Measurements from ENCODE around the gene BRI3. TPM values are rescaled to one million over a fixed set of nuclear protein-coding genes. Genes with fewer than 3 reads are reported as not detected.
A peak's percentile ranks its signal among the peaks of the same experiment; 100 is the strongest.

BRI3 gene
- total RNA-seq, 1 experiment from 2014 or later = 154 TPM

DNA sequence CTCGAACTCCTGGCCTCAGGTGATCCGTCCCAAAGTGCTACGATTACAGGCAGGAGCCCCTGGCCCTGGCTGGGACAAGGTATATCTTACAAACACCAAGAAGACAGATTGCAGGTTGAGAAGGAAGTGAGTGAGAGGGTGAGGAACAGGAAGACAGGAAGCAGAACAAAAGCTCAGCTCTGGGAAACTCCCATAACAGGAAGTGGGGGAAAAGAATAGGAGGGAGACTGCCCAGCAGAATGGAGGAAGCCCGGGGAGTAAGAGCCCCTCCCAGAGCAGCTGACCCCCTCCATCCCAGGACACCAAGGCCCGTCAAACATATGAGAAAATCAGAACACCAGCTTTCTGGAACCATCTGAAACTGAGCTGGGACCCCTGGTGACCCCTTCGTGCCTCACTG is 32.4 kb upstream of the BRI3 start:
- Mint-ChIP-seq H3K9me3 (ENCODE audit: unreplicated experiment) (no peaks in the 10 kb centered on the region), H3K27me3 (ENCODE audit: insufficient read depth, unreplicated experiment) (no peaks in the 10 kb centered on the region), H3K4me3 (ENCODE audit: unreplicated experiment) (no peak overlapping the region), H3K27ac (ENCODE audit: low read depth, unreplicated experiment) (no peak overlapping the region), H3K4me1 (ENCODE audit: insufficient read depth, unreplicated experiment) (peaks cover 5% of the 10 kb centered on the region), H3K36me3 (ENCODE audit: insufficient read depth, unreplicated experiment) (peaks cover 5% of the 10 kb centered on the region)
- ChIA-PET CTCF (interaction anchor here (0.5 to 1.0 kb wide), 3 partner anchors 8 to 207 kb away, joined by 3 read pairs; no protein-coding TSS in a partner anchor), POLR2A (no interaction called here)
- DNase-seq (ENCODE audit: unreplicated experiment) = no peak
- TF ChIP-seq, protein P1, sequence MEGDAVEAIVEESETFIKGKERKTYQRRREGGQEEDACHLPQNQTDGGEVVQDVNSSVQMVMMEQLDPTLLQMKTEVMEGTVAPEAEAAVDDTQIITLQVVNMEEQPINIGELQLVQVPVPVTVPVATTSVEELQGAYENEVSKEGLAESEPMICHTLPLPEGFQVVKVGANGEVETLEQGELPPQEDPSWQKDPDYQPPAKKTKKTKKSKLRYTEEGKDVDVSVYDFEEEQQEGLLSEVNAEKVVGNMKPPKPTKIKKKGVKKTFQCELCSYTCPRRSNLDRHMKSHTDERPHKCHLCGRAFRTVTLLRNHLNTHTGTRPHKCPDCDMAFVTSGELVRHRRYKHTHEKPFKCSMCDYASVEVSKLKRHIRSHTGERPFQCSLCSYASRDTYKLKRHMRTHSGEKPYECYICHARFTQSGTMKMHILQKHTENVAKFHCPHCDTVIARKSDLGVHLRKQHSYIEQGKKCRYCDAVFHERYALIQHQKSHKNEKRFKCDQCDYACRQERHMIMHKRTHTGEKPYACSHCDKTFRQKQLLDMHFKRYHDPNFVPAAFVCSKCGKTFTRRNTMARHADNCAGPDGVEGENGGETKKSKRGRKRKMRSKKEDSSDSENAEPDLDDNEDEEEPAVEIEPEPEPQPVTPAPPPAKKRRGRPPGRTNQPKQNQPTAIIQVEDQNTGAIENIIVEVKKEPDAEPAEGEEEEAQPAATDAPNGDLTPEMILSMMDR (IDR thresholded peaks at IDR 0.05; ENCODE audit: unreplicated experiment) = no peak
- intact Hi-C loops (cut with micrococcal nuclease) = no loop called here
- no TSS peak for BruUV-seq (replicated peaks)

DNA sequence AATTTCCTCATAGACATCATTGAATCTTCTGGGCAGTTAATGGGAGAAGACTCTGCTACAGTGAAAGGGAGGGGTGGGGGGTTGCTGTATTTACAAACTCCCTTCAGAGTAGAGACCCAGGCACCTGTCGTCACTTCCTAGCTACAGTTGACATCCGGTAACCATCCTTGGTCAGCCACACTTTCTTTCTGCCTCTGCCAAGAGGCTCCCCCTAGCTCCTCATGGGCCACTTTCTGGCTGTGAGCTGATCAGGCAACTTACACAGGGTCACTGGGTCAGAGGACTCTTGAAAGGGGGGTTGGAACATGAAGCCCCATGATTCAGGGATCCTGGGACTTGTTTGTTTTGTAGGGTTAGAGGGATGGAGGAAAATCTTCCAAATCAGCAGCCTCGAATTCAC is 30.7 kb upstream of the BRI3 start:
- intact Hi-C loops (cut with micrococcal nuclease) = no loop called here
- CTCF ChIA-PET = interaction anchor here (0.7 to 1.9 kb wide), 5 partner anchors 9 to 592 kb away, joined by 3 to 6 read pairs (median 3); no protein-coding TSS in a partner anchor
- Mint-ChIP-seq H3K27ac (ENCODE audit: low read depth, unreplicated experiment) (no peak overlapping the region), H3K36me3 (ENCODE audit: insufficient read depth, unreplicated experiment) (peaks cover 5% of the 10 kb centered on the region), H3K4me1 (ENCODE audit: insufficient read depth, unreplicated experiment) (peaks cover 5% of the 10 kb centered on the region), H3K27me3 (ENCODE audit: insufficient read depth, unreplicated experiment) (no peaks in the 10 kb centered on the region), H3K4me3 (ENCODE audit: unreplicated experiment) (peak overlapping the region; percentile 100), H3K9me3 (ENCODE audit: unreplicated experiment) (no peaks in the 10 kb centered on the region)
- no peak for DNase-seq (ENCODE audit: unreplicated experiment)
- TF ChIP-seq, protein P1 (IDR thresholded peaks at IDR 0.05; ENCODE audit: unreplicated experiment) = no peak
- BruUV-seq (replicated peaks) = TSS peak; percentile 62
- POLR2A ChIA-PET = interaction anchor here (0.7 to 3.5 kb wide), 8 partner anchors 11 to 82 kb away, joined by 3 to 16 read pairs (median 4); no protein-coding TSS in a partner anchor

DNA sequence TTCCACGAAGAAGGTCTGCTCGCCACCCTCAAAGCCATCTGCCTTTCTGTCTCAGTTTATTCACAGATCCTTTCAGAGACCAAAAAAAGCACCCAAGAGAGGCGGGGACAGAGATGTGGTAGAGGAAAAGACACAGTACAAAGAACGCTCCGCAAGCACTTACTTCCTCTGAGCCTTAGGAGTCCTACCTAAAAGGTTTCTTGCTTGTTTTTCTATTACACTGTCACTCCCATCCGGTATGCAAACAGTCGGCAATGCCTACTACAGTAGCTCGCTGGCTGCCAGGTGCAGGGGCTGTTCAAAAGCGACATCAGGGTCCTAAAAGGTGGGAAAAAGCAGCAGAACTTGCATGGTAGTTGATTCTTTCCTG is 30.3 kb upstream of the BRI3 start:
- POLR2A ChIA-PET = interaction anchor here (0.6 to 3.5 kb wide), 8 partner anchors 11 to 656 kb away, joined by 3 to 16 read pairs (median 4); no protein-coding TSS in a partner anchor
- TF ChIP-seq, protein P1 (IDR thresholded peaks at IDR 0.05; ENCODE audit: unreplicated experiment) = no peak
- Mint-ChIP-seq H3K27ac (ENCODE audit: low read depth, unreplicated experiment) (no peak overlapping the region), H3K27me3 (ENCODE audit: insufficient read depth, unreplicated experiment) (no peaks in the 10 kb centered on the region), H3K4me3 (ENCODE audit: unreplicated experiment) (peak overlapping the region; percentile 100), H3K4me1 (ENCODE audit: insufficient read depth, unreplicated experiment) (peaks cover 5% of the 10 kb centered on the region), H3K9me3 (ENCODE audit: unreplicated experiment) (no peaks in the 10 kb centered on the region), H3K36me3 (ENCODE audit: insufficient read depth, unreplicated experiment) (peaks cover 6% of the 10 kb centered on the region)
- CTCF ChIA-PET = interaction anchor here (0.7 to 1.9 kb wide), 5 partner anchors 8 to 592 kb away, joined by 3 to 6 read pairs (median 3); no protein-coding TSS in a partner anchor
- no peak for DNase-seq (ENCODE audit: unreplicated experiment)
- BruUV-seq (replicated peaks) = no TSS peak
- intact Hi-C loops (cut with micrococcal nuclease) = no loop called here

DNA sequence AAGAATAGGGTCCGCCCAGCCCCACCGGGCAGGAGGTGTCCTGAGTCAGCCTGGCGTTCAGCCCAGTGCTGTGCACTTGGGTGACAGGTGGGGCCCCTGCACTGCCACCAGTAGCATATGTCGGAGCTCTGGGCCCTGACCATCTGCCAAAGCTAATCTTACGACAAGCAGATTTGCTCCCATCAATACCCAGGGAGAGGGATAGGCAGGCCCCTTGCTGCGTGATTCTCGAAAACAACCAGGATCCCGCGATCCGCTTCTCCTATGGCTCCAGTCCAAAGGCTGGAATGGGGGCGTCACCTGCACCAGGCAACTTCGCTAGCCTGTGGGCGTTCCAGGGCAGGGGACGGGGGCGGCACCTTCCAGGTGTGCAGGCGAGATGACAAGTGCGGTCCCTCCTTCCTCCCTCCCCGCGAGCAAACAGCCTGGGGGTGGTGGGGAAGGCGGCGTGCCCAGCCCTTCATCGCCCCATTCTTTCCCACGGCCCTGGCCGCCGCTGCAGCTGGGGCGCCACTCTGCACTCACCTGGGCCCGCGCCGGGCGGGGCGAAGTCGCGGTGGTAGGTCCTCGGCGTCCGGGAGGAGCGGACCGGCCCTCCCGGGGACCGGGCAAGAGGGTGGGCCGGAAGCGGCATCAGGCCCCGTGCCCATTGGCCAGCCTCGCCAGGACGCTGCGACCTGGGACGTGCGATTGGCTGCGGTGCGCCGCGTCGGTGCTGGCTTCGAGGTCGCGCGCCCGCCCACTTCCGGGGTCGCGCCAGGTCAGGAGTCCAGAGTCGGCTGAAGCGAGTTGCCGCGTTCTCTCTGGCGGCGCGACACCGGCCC is 29.7 kb upstream of the BRI3 start, which contains the start of gene TECPR1:
Gene TECPR1 (minus strand): TSS at position 632 of the 824 bp plus-strand sequence. CDS start 6,086 bp downstream, outside the sequence.
- POLR2A ChIA-PET = interaction anchor here (0.6 to 3.5 kb wide), 13 partner anchors 10 to 655 kb away, joined by 3 to 16 read pairs (median 4); no protein-coding TSS in a partner anchor
- Mint-ChIP-seq H3K27me3 (ENCODE audit: insufficient read depth, unreplicated experiment) (no peaks in the 10 kb centered on the region), H3K4me3 (ENCODE audit: unreplicated experiment) (peak within 1 kb of the TSS; percentile 100), H3K9me3 (ENCODE audit: unreplicated experiment) (no peaks in the 10 kb centered on the region), H3K27ac (ENCODE audit: low read depth, unreplicated experiment) (peak within 1 kb of the TSS; percentile 96), H3K4me1 (ENCODE audit: insufficient read depth, unreplicated experiment) (peaks cover 5% of the 10 kb centered on the region), H3K36me3 (ENCODE audit: insufficient read depth, unreplicated experiment) (peaks cover 12% of the 10 kb centered on the region)
- DNase-seq (ENCODE audit: unreplicated experiment) = peak; percentile 89
- no TSS peak for BruUV-seq (replicated peaks)
- intact Hi-C loops (cut with micrococcal nuclease) = no loop called here
- CTCF ChIA-PET = interaction anchor here (0.8 to 1.9 kb wide), 2 partner anchors 65 to 83 kb away, joined by 3 to 5 read pairs; no protein-coding TSS in a partner anchor
- TF ChIP-seq, protein P1 (IDR thresholded peaks at IDR 0.05; ENCODE audit: unreplicated experiment) = no peak
